Naive B cell (primary cell): Measurements from ENCODE around the gene SAYSD1. TPM values are rescaled to one million over a fixed set of nuclear protein-coding genes. Genes with fewer than 3 reads are reported as not detected.

Source experiments
- ATAC-seq, 2 donors: fragments of 150-1000 bp; cut with Tn5 transposase; 2 replicates each; pipeline ENCODE4 v1.10.0; 2021; ENCODE audit warnings: low read depth in 2 of 2, mild to moderate bottlenecking in 2 of 2, moderate library complexity in 2 of 2
- DNase-seq: peaks from one replicate; pipeline ENCODE4 v3.0.0; 2022
- H3K27ac Mint-ChIP-seq, 6 donors: one replicate each; pipeline ENCODE4 v1.8.0; 2020 to 2022; ENCODE audit warnings: mild to moderate bottlenecking in 6 of 6, mixed read lengths in 6 of 6, moderate library complexity in 5 of 6, inconsistent platforms in 2 of 6
- H3K27me3 Mint-ChIP-seq, 3 donors: one replicate each; pipeline ENCODE4 v1.8.0; 2021 to 2022; ENCODE audit warnings: mixed read lengths in 3 of 3, mild to moderate bottlenecking in 1 of 3
- H3K36me3 Mint-ChIP-seq, 2 donors: one replicate each; pipeline ENCODE4 v1.8.0; 2020 to 2022; ENCODE audit warnings: mixed read lengths in 2 of 2, inconsistent platforms in 1 of 2, mild to moderate bottlenecking in 1 of 2
- H3K4me1 Mint-ChIP-seq, 3 donors: one replicate each; pipeline ENCODE4 v1.8.0; 2020 to 2022; ENCODE audit warnings: mixed read lengths in 3 of 3, inconsistent platforms in 1 of 3, mild to moderate bottlenecking in 1 of 3, moderate library complexity in 1 of 3
- H3K4me3 Mint-ChIP-seq, 8 donors: one replicate each; pipeline ENCODE4 v1.8.0; 2020 to 2022; ENCODE audit warnings: mild to moderate bottlenecking in 8 of 8, mixed read lengths in 8 of 8, moderate library complexity in 8 of 8, inconsistent platforms in 2 of 8
- H3K9me3 Mint-ChIP-seq, 7 donors: one replicate each; pipeline ENCODE4 v1.8.0; 2020 to 2022; ENCODE audit warnings: mixed read lengths in 7 of 7, mild to moderate bottlenecking in 5 of 7, inconsistent platforms in 2 of 7, moderate library complexity in 1 of 7
- polyA plus RNA-seq, 6 donors: library from polyadenylated mRNA; unstranded; fragments of 300-500 nt; fragmentation: Illumina TruSeq; gene quantifications; one replicate each; pipeline ENCODE4 v1.2.3, GENCODE V29; 2021; ENCODE audit warnings: low read depth in 6 of 6

Gene SAYSD1
- polyA plus RNA-seq, 6 donors from 2014 or later, result 16.4 to 21.0 (median 18.7) TPM

GRCh38 chr6:39072830-39073229 is 42.2 kb downstream of the SAYSD1 start:
- Mint-ChIP-seq H3K4me3 (no peak overlapping the region), H3K9me3 (peaks cover 0 to 2% (median 0%) of the 10 kb centered on the region in 7 donors), H3K27ac (no peak overlapping the region), H3K4me1 (no peaks in the 10 kb centered on the region), H3K27me3 (peaks cover 13 to 35% (median 31%) of the 10 kb centered on the region in 3 donors), H3K36me3 (no peaks in the 10 kb centered on the region)
- ATAC-seq, result no peak
- no peak for DNase-seq

- H3K27ac Mint-ChIP-seq, result no peak overlapping the region
- peak overlapping the region in 1 of 8 donors; percentile 22 for H3K4me3 Mint-ChIP-seq
- H3K36me3 Mint-ChIP-seq, result no peaks in the 10 kb centered on the region
- H3K27me3 Mint-ChIP-seq, result peaks cover 21 to 44% (median 44%) of the 10 kb centered on the region in 3 donors
- H3K4me1 Mint-ChIP-seq, result no peaks in the 10 kb centered on the region
- no peak for ATAC-seq
- no peak for DNase-seq
- H3K9me3 Mint-ChIP-seq, result peaks cover 0 to 2% (median 0%) of the 10 kb centered on the region in 7 donors
Measured at GRCh38 chr6:39068391-39068790, 46.6 kb downstream of the SAYSD1 start.

- peaks cover 21 to 60% (median 43%) of the 10 kb centered on the region in 3 donors for H3K27me3 Mint-ChIP-seq
- H3K9me3 Mint-ChIP-seq, result peaks cover 0 to 2% (median 0%) of the 10 kb centered on the region in 7 donors
- H3K36me3 Mint-ChIP-seq, result no peaks in the 10 kb centered on the region
- H3K4me3 Mint-ChIP-seq, result no peak overlapping the region
- ATAC-seq (no peak), DNase-seq (no peak)
- H3K27ac Mint-ChIP-seq, result no peak overlapping the region
- no peaks in the 10 kb centered on the region for H3K4me1 Mint-ChIP-seq
Measured at GRCh38 chr6:39065561-39065960, 49.4 kb downstream of the SAYSD1 start.

- no peak for DNase-seq
- H3K27ac Mint-ChIP-seq, result peak overlapping the region in 2 of 6 donors; percentile 35 to 54
- no peaks in the 10 kb centered on the region for H3K36me3 Mint-ChIP-seq
- no peak overlapping the region for H3K4me3 Mint-ChIP-seq
- no peaks in the 10 kb centered on the region for H3K4me1 Mint-ChIP-seq
- H3K27me3 Mint-ChIP-seq, result peaks cover 21 to 72% (median 45%) of the 10 kb centered on the region in 3 donors
- no peak for ATAC-seq
- H3K9me3 Mint-ChIP-seq, result no peaks in the 10 kb centered on the region
Measured at GRCh38 chr6:39063526-39063925, 51.5 kb downstream of the SAYSD1 start.

GRCh38 chr6:39062014-39062740 is 52.8 kb downstream of the SAYSD1 start:
- no peaks in the 10 kb centered on the region for H3K4me1 Mint-ChIP-seq
- H3K27ac Mint-ChIP-seq, result peak overlapping the region in 1 of 6 donors; percentile 39
- no peak overlapping the region for H3K4me3 Mint-ChIP-seq
- H3K36me3 Mint-ChIP-seq, result no peaks in the 10 kb centered on the region
- peaks cover 28 to 68% (median 51%) of the 10 kb centered on the region in 3 donors for H3K27me3 Mint-ChIP-seq
- DNase-seq, result no peak
- ATAC-seq, result no peak
- peaks cover 0 to 2% (median 0%) of the 10 kb centered on the region in 7 donors for H3K9me3 Mint-ChIP-seq

- peaks cover 0 to 2% (median 0%) of the 10 kb centered on the region in 7 donors for H3K9me3 Mint-ChIP-seq
- DNase-seq (no peak), ATAC-seq (no peak)
- H3K36me3 Mint-ChIP-seq, result no peaks in the 10 kb centered on the region
- no peak overlapping the region for H3K4me3 Mint-ChIP-seq
- H3K4me1 Mint-ChIP-seq, result no peaks in the 10 kb centered on the region
- peaks cover 28 to 67% (median 48%) of the 10 kb centered on the region in 3 donors for H3K27me3 Mint-ChIP-seq
- H3K27ac Mint-ChIP-seq, result no peak overlapping the region
Measured at GRCh38 chr6:39061588-39061987, 53.4 kb downstream of the SAYSD1 start.

GRCh38 chr6:39061182-39061581 is 53.8 kb downstream of the SAYSD1 start:
- Mint-ChIP-seq H3K4me3 (no peak overlapping the region), H3K27ac (no peak overlapping the region), H3K9me3 (peaks cover 0 to 2% (median 0%) of the 10 kb centered on the region in 7 donors), H3K36me3 (no peaks in the 10 kb centered on the region), H3K27me3 (peaks cover 25 to 64% (median 44%) of the 10 kb centered on the region in 3 donors), H3K4me1 (no peaks in the 10 kb centered on the region)
- DNase-seq (no peak), ATAC-seq (no peak)

- Mint-ChIP-seq H3K27me3 (peaks cover 23 to 58% (median 40%) of the 10 kb centered on the region in 3 donors), H3K36me3 (no peaks in the 10 kb centered on the region), H3K9me3 (peaks cover 0 to 2% (median 0%) of the 10 kb centered on the region in 7 donors), H3K27ac (no peak overlapping the region), H3K4me1 (no peaks in the 10 kb centered on the region), H3K4me3 (peak overlapping the region in 1 of 8 donors; percentile 10)
- ATAC-seq (no peak), DNase-seq (no peak)
Measured at GRCh38 chr6:39060467-39061160, 54.4 kb downstream of the SAYSD1 start.

GRCh38 chr6:39059496-39060310 is 55.3 kb downstream of the SAYSD1 start:
- Mint-ChIP-seq H3K36me3 (no peaks in the 10 kb centered on the region), H3K4me1 (no peaks in the 10 kb centered on the region), H3K9me3 (peaks cover 0 to 2% (median 0%) of the 10 kb centered on the region in 7 donors), H3K27me3 (peaks cover 19 to 49% (median 31%) of the 10 kb centered on the region in 3 donors), H3K4me3 (no peak overlapping the region), H3K27ac (no peak overlapping the region)
- DNase-seq (no peak), ATAC-seq (no peak)

GRCh38 chr6:39058471-39059147 is 56.4 kb downstream of the SAYSD1 start:
- peaks cover 0 to 2% (median 0%) of the 10 kb centered on the region in 7 donors for H3K9me3 Mint-ChIP-seq
- DNase-seq (no peak), ATAC-seq (no peak)
- H3K36me3 Mint-ChIP-seq, result no peaks in the 10 kb centered on the region
- no peaks in the 10 kb centered on the region for H3K4me1 Mint-ChIP-seq
- H3K27me3 Mint-ChIP-seq, result peaks cover 19 to 53% (median 34%) of the 10 kb centered on the region in 3 donors
- no peak overlapping the region for H3K27ac Mint-ChIP-seq
- H3K4me3 Mint-ChIP-seq, result no peak overlapping the region

- H3K27me3 Mint-ChIP-seq, result peaks cover 25 to 57% (median 44%) of the 10 kb centered on the region in 3 donors
- H3K4me1 Mint-ChIP-seq, result no peaks in the 10 kb centered on the region
- ATAC-seq (no peak), DNase-seq (no peak)
- no peak overlapping the region for H3K27ac Mint-ChIP-seq
- H3K36me3 Mint-ChIP-seq, result no peaks in the 10 kb centered on the region
- no peak overlapping the region for H3K4me3 Mint-ChIP-seq
- peaks cover 0 to 2% (median 0%) of the 10 kb centered on the region in 7 donors for H3K9me3 Mint-ChIP-seq
Measured at GRCh38 chr6:39057251-39058155, 57.5 kb downstream of the SAYSD1 start.

- no peak for ATAC-seq
- no peak for DNase-seq
- H3K4me1 Mint-ChIP-seq, result no peaks in the 10 kb centered on the region
- H3K9me3 Mint-ChIP-seq, result peaks cover 0 to 2% (median 0%) of the 10 kb centered on the region in 7 donors
- peaks cover 29 to 59% (median 45%) of the 10 kb centered on the region in 3 donors for H3K27me3 Mint-ChIP-seq
- no peaks in the 10 kb centered on the region for H3K36me3 Mint-ChIP-seq
- H3K27ac Mint-ChIP-seq, result no peak overlapping the region
- no peak overlapping the region for H3K4me3 Mint-ChIP-seq
Measured at GRCh38 chr6:39056681-39057080, 58.3 kb downstream of the SAYSD1 start.
